Subcutaneous abdominal adipose tissue (tissue), 5 donors: ENCODE results near the gene LONRF3.
A peak's percentile ranks its signal among the peaks of the same experiment; 100 is the strongest.

Source experiments
- H3K27ac ChIP-seq: one replicate; pipeline ENCODE4 v1.7.0; 2013; ENCODE audit warnings: low read depth, mild to moderate bottlenecking, inconsistent platforms, low read length, moderate library complexity
- H3K27me3 ChIP-seq, 5 donors: one replicate each; pipeline ENCODE4 v1.7.0; 2013; ENCODE audit warnings: low read length in 5 of 5, inconsistent platforms in 1 of 5; ENCODE audit not compliant: control insufficient read depth in 5 of 5, insufficient read depth in 4 of 5
- H3K36me3 ChIP-seq, 5 donors: one replicate each; pipeline ENCODE4 v1.7.0; 2013; ENCODE audit warnings: low read length in 5 of 5; ENCODE audit not compliant: control insufficient read depth in 5 of 5, insufficient read depth in 5 of 5
- H3K4me1 ChIP-seq, 5 donors: one replicate each; pipeline ENCODE4 v1.7.0; 2013; ENCODE audit warnings: low read length in 5 of 5, mild to moderate bottlenecking in 3 of 5, moderate library complexity in 1 of 5; ENCODE audit not compliant: control insufficient read depth in 5 of 5, insufficient read depth in 5 of 5
- H3K4me3 ChIP-seq, 5 donors: one replicate each; pipeline ENCODE4 v1.7.0; 2013; ENCODE audit warnings: low read length in 5 of 5, low read depth in 1 of 5
- H3K9ac ChIP-seq, 5 donors: one replicate each; pipeline ENCODE4 v1.7.0; 2013; ENCODE audit warnings: low read length in 5 of 5, mild to moderate bottlenecking in 4 of 5, moderate library complexity in 3 of 5
- H3K9me3 ChIP-seq, 5 donors: one replicate each; pipeline ENCODE4 v1.7.0; 2013; ENCODE audit warnings: low read length in 5 of 5; ENCODE audit not compliant: control insufficient read depth in 5 of 5
- donor health status: healthy.
- donor health status: healthy.
- donor health status: healthy.
- donor health status: healthy.
- donor health status: healthy.

Gene LONRF3

GRCh38 chrX:118974088-118974907 lies at the start of gene LONRF3:
LONRF3 (plus strand) TSS chrX:118974618; CDS start chrX:118974781, 163 bp downstream.
- H3K27me3 ChIP-seq: peaks cover 0 to 19% (median 14%) of the 10 kb centered on the region in 5 donors
- H3K9ac ChIP-seq: peak within 1 kb of the TSS in 4 of 5 donors; percentile 12 to 82 (median 68)
- H3K4me1 ChIP-seq: peaks cover 0 to 29% (median 26%) of the 10 kb centered on the region in 5 donors
- no peaks in the 10 kb centered on the region for H3K36me3 ChIP-seq
- H3K27ac ChIP-seq: peak within 1 kb of the TSS; percentile 72
- peak within 1 kb of the TSS; percentile 46 to 76 (median 72) for H3K4me3 ChIP-seq
- no peaks in the 10 kb centered on the region for H3K9me3 ChIP-seq

- H3K27ac ChIP-seq: no peak overlapping the region
- H3K4me1 ChIP-seq: no peaks in the 10 kb centered on the region
- no peak overlapping the region for H3K9ac ChIP-seq
- H3K4me3 ChIP-seq: no peak overlapping the region
- H3K27me3 ChIP-seq: no peaks in the 10 kb centered on the region
- H3K36me3 ChIP-seq: no peaks in the 10 kb centered on the region
- H3K9me3 ChIP-seq: peaks cover 0 to 3% (median 0%) of the 10 kb centered on the region in 5 donors
Observed at GRCh38 chrX:118928151-118928550, 46.3 kb upstream of the LONRF3 start.

GRCh38 chrX:118935352-118935751 lies 39.1 kb upstream of the LONRF3 start:
- Histone ChIP-seq H3K4me3 (no peak overlapping the region), H3K27me3 (peaks cover 3 to 6% (median 4%) of the 10 kb centered on the region in 5 donors), H3K9ac (no peak overlapping the region), H3K9me3 (no peaks in the 10 kb centered on the region), H3K36me3 (no peaks in the 10 kb centered on the region), H3K27ac (no peak overlapping the region), H3K4me1 (no peaks in the 10 kb centered on the region)

GRCh38 chrX:118941147-118941546 lies 33.3 kb upstream of the LONRF3 start:
- H3K36me3 ChIP-seq: no peaks in the 10 kb centered on the region
- H3K4me1 ChIP-seq: no peaks in the 10 kb centered on the region
- no peak overlapping the region for H3K9ac ChIP-seq
- H3K27me3 ChIP-seq: peaks cover 3 to 6% (median 4%) of the 10 kb centered on the region in 5 donors
- H3K9me3 ChIP-seq: no peaks in the 10 kb centered on the region
- H3K27ac ChIP-seq: no peak overlapping the region
- no peak overlapping the region for H3K4me3 ChIP-seq

GRCh38 chrX:118943102-118943501 lies 31.3 kb upstream of the LONRF3 start:
- H3K27ac ChIP-seq: no peak overlapping the region
- H3K4me1 ChIP-seq: no peaks in the 10 kb centered on the region
- H3K9me3 ChIP-seq: no peaks in the 10 kb centered on the region
- no peaks in the 10 kb centered on the region for H3K36me3 ChIP-seq
- H3K4me3 ChIP-seq: no peak overlapping the region
- no peak overlapping the region for H3K9ac ChIP-seq
- H3K27me3 ChIP-seq: peaks cover 0 to 3% (median 2%) of the 10 kb centered on the region in 5 donors

- no peaks in the 10 kb centered on the region for H3K9me3 ChIP-seq
- H3K27me3 ChIP-seq: peaks cover 0 to 3% (median 0%) of the 10 kb centered on the region in 5 donors
- no peak overlapping the region for H3K4me3 ChIP-seq
- H3K36me3 ChIP-seq: no peaks in the 10 kb centered on the region
- no peak overlapping the region for H3K9ac ChIP-seq
- H3K27ac ChIP-seq: no peak overlapping the region
- H3K4me1 ChIP-seq: no peaks in the 10 kb centered on the region
Observed at GRCh38 chrX:118945921-118946320, 28.5 kb upstream of the LONRF3 start.

- no peaks in the 10 kb centered on the region for H3K36me3 ChIP-seq
- H3K9ac ChIP-seq: no peak overlapping the region
- peaks cover 0 to 3% (median 0%) of the 10 kb centered on the region in 5 donors for H3K27me3 ChIP-seq
- no peak overlapping the region for H3K27ac ChIP-seq
- no peak overlapping the region for H3K4me3 ChIP-seq
- H3K9me3 ChIP-seq: no peaks in the 10 kb centered on the region
- no peaks in the 10 kb centered on the region for H3K4me1 ChIP-seq
Observed at GRCh38 chrX:118948270-118948669, 26.1 kb upstream of the LONRF3 start.

- Histone ChIP-seq H3K27me3 (peaks cover 0 to 3% (median 0%) of the 10 kb centered on the region in 5 donors), H3K9ac (no peak overlapping the region), H3K4me1 (no peaks in the 10 kb centered on the region), H3K36me3 (no peaks in the 10 kb centered on the region), H3K4me3 (no peak overlapping the region), H3K27ac (no peak overlapping the region), H3K9me3 (no peaks in the 10 kb centered on the region)
Observed at GRCh38 chrX:118961866-118962560, 12.4 kb upstream of the LONRF3 start.

GRCh38 chrX:118963159-118963558 lies 11.3 kb upstream of the LONRF3 start:
- Histone ChIP-seq H3K27ac (no peak overlapping the region), H3K4me1 (no peaks in the 10 kb centered on the region), H3K27me3 (peaks cover 0 to 3% (median 0%) of the 10 kb centered on the region in 5 donors), H3K9ac (no peak overlapping the region), H3K9me3 (no peaks in the 10 kb centered on the region), H3K36me3 (no peaks in the 10 kb centered on the region), H3K4me3 (no peak overlapping the region)

- Histone ChIP-seq H3K4me3 (no peak overlapping the region), H3K9me3 (no peaks in the 10 kb centered on the region), H3K27me3 (peaks cover 0 to 3% (median 0%) of the 10 kb centered on the region in 5 donors), H3K36me3 (no peaks in the 10 kb centered on the region), H3K4me1 (no peaks in the 10 kb centered on the region), H3K27ac (no peak overlapping the region), H3K9ac (no peak overlapping the region)
Observed at GRCh38 chrX:118964252-118964651, 10.2 kb upstream of the LONRF3 start.
